IPS DF 19.7 (cell line): ENCODE results near the gene TCEAL4.
"Not testable (repeated sequence)": the region's sequence is repeated elsewhere in the genome, so short reads cannot be mapped to it uniquely, and the experiment has no call there.

ENCODE experiments used
- DNase-seq: peaks from one replicate; pipeline ENCODE4 v3.0.0-alpha.2; 2013; ENCODE audit warnings: low read depth, low spot score

TCEAL4 gene

GRCh38 chrX:103592295-103592694 lies 7.0 kb downstream of the TCEAL4 start:
- not testable (repeated sequence) for DNase-seq

GRCh38 chrX:103595202-103595601 lies 9.9 kb downstream of the TCEAL4 start:
- DNase-seq: not testable (repeated sequence)

- no peak for DNase-seq
Observed at GRCh38 chrX:103607364-103608305, 22.3 kb downstream of the TCEAL4 start, which contains the start of gene TCEAL3. TCEAL3 (plus strand) TSS chrX:103607963; CDS start chrX:103609065, 1,102 bp downstream.

GRCh38 chrX:103608306-103608963 lies 23.1 kb downstream of the TCEAL4 start:
- no peak for DNase-seq

GRCh38 chrX:103610282-103610681 lies 25.0 kb downstream of the TCEAL4 start:
- DNase-seq: no peak

GRCh38 chrX:103613362-103613890 lies 28.1 kb downstream of the TCEAL4 start:
- no peak for DNase-seq

GRCh38 chrX:103614999-103615398 lies 29.7 kb downstream of the TCEAL4 start:
- no peak for DNase-seq

- DNase-seq: no peak
Observed at GRCh38 chrX:103615781-103616371, 30.6 kb downstream of the TCEAL4 start.

- no peak for DNase-seq
Observed at GRCh38 chrX:103616676-103617186, 31.4 kb downstream of the TCEAL4 start.

- no peak for DNase-seq
Observed at GRCh38 chrX:103624111-103624510, 38.8 kb downstream of the TCEAL4 start.

GRCh38 chrX:103626855-103627254 lies 41.5 kb downstream of the TCEAL4 start:
- no peak for DNase-seq

GRCh38 chrX:103628386-103629317 lies 43.3 kb downstream of the TCEAL4 start, which contains the start of gene TCEAL1:
TCEAL1 (plus strand) TSS chrX:103628975; CDS start chrX:103629917, 942 bp downstream.
- no peak for DNase-seq

- DNase-seq: no peak
Observed at GRCh38 chrX:103629318-103630170, 44.2 kb downstream of the TCEAL4 start.

GRCh38 chrX:103630171-103630511 lies 44.8 kb downstream of the TCEAL4 start:
- no peak for DNase-seq

GRCh38 chrX:103631145-103631544 lies 45.8 kb downstream of the TCEAL4 start:
- no peak for DNase-seq

GRCh38 chrX:103635436-103635835 lies 50.1 kb downstream of the TCEAL4 start:
- DNase-seq: no peak
